Activated naive CD8-positive, alpha-beta T cell (primary cell): ENCODE results near the gene RBM47.
A peak's percentile ranks its signal among the peaks of the same experiment; 100 is the strongest.
"Not testable (repeated sequence)": the region's sequence is repeated elsewhere in the genome, so short reads cannot be mapped to it uniquely, and the experiment has no call there.

Source experiments
- H3K27ac Mint-ChIP-seq: one replicate; pipeline ENCODE4 v1.8.0; 2021; ENCODE audit warnings: mixed read lengths
- H3K27me3 Mint-ChIP-seq: one replicate; pipeline ENCODE4 v1.8.0; 2021; ENCODE audit warnings: mixed read lengths
- H3K36me3 Mint-ChIP-seq: one replicate; pipeline ENCODE4 v1.8.0; 2021; ENCODE audit warnings: mixed read lengths
- H3K4me1 Mint-ChIP-seq: one replicate; pipeline ENCODE4 v1.8.0; 2021; ENCODE audit warnings: low read depth, mixed read lengths
- H3K4me3 Mint-ChIP-seq: one replicate; pipeline ENCODE4 v1.8.0; 2021; ENCODE audit warnings: mild to moderate bottlenecking, mixed read lengths
- H3K9me3 Mint-ChIP-seq: one replicate; pipeline ENCODE4 v1.8.0; 2021; ENCODE audit warnings: low read depth, mixed read lengths

RBM47 gene

DNA sequence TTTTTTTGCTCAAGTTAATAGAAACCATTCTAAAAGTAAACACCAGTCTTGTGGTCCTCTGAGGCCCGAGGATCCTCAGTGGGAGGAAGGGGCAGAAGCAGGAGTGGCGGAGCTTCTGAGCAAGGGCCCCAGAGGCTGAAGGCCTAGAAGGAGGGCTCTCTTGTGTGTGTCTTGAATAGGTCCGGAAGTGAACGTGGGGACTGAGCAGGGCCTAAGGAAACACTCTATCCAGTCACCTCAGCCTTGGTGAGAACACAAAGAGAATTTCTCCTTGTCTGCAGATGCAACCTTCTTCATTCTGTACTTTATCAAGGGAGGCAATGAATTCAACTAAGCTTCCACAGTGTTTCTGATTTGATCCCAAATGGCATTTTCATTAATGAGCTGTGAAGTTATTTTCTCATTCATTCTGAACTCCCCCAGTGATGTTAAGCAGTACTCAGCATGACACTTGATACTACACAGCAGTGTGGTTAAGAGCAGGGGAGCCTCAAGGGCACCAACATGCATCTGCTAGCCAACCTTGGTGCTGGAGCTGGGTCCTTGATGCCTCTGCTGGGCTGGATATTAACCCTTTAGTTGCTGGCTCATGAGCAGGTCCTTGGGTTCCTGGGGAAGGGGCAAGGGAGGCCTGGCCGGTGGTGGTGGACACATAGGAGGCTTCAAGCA, 64.7 kb downstream of the RBM47 start:
- Mint-ChIP-seq H3K9me3 (no peaks in the 10 kb centered on the region), H3K36me3 (no peaks in the 10 kb centered on the region), H3K4me1 (no peaks in the 10 kb centered on the region), H3K27me3 (no peaks in the 10 kb centered on the region), H3K27ac (no peak overlapping the region), H3K4me3 (no peak overlapping the region)

DNA sequence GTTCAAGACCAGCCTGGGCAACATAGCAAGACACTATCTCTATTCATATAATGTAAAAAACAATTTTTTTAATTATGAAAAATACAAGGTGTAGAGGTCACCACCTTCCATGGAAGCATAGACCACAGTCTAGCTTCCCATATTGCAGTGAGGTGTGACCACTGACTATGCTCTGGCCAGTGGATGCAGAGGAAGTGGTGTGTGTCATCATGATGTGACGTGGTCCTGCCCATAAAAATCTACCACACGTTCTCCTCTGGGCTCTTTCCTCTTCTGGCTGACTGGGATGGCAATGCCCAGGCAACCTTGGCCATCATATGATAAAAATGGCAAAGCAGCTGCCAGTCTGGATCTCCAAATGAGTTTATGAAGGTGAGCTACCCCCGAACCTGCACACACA, 65.7 kb downstream of the RBM47 start:
- no peaks in the 10 kb centered on the region for H3K4me1 Mint-ChIP-seq

DNA sequence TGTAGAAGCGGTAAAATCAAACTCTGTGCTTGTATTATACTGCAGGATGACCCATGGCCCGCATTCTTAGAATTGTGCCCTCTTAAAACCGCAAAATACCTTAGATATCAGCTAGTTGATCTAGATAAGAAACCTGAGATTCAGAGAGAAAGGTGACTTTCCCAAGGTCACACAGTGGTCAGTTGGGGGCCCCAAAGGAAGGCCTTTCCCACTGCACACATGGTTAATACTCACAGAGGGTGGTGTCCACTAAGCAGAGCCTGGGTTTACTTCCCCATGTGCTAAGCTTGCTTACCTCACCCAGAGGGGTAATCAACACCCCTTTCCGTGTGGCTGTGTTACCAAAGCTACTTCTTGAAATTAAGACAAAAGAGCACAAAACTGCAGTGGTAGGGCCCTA, 66.3 kb downstream of the RBM47 start:
- Mint-ChIP-seq H3K4me3 (no peak overlapping the region), H3K36me3 (no peaks in the 10 kb centered on the region), H3K9me3 (no peaks in the 10 kb centered on the region), H3K4me1 (no peaks in the 10 kb centered on the region), H3K27ac (no peak overlapping the region), H3K27me3 (no peaks in the 10 kb centered on the region)

More for the DNA sequence above, 65.7 kb downstream of the RBM47 start:
- H3K27me3 Mint-ChIP-seq: no peaks in the 10 kb centered on the region
- H3K27ac Mint-ChIP-seq: no peak overlapping the region
- H3K9me3 Mint-ChIP-seq: no peaks in the 10 kb centered on the region
- H3K4me3 Mint-ChIP-seq: no peak overlapping the region
- no peaks in the 10 kb centered on the region for H3K36me3 Mint-ChIP-seq

DNA sequence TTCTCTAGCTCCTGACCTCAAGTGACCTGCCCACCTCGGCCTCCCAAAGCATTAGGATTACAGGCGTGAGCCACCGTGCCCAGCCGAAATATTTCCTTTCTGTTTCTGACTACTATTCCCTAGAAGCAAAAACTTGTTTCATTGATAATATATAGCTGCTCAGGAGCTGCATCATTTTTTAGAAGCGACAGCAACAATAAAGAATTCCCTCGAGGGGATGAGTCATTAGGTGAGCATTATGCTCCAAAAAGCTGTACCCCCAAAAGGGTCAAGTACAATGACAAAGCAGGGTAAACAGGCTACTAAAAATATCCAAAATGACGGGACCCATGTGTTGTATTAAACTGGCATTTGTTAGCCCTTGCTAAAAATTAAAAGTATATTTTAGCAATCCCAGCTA, 67.0 kb downstream of the RBM47 start:
- no peak overlapping the region for H3K4me3 Mint-ChIP-seq
- H3K27me3 Mint-ChIP-seq: no peaks in the 10 kb centered on the region
- H3K4me1 Mint-ChIP-seq: no peaks in the 10 kb centered on the region
- no peak overlapping the region for H3K27ac Mint-ChIP-seq
- no peaks in the 10 kb centered on the region for H3K9me3 Mint-ChIP-seq
- H3K36me3 Mint-ChIP-seq: no peaks in the 10 kb centered on the region

DNA sequence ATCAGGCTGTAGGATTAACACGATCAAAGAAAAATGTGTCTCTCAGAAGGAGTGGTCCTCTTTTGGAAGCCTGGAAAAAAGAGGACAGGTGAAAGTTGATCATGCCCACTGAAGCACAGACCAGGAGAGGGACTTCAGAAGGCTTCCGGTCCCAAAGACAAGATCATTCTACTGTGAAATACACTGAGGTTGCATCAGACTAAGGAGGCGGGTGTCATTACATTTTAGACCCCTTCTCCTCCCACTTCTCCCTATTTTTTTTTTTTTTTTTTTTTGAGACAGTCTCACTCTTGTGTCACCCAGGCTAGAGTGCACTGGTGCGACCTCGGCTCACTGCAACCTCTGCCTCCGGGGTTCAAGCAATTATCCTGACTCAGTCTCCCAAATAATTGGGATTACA, 67.5 kb downstream of the RBM47 start:
- Mint-ChIP-seq H3K27ac (no peak overlapping the region), H3K36me3 (no peaks in the 10 kb centered on the region), H3K4me1 (no peaks in the 10 kb centered on the region), H3K4me3 (no peak overlapping the region), H3K27me3 (no peaks in the 10 kb centered on the region), H3K9me3 (no peaks in the 10 kb centered on the region)

DNA sequence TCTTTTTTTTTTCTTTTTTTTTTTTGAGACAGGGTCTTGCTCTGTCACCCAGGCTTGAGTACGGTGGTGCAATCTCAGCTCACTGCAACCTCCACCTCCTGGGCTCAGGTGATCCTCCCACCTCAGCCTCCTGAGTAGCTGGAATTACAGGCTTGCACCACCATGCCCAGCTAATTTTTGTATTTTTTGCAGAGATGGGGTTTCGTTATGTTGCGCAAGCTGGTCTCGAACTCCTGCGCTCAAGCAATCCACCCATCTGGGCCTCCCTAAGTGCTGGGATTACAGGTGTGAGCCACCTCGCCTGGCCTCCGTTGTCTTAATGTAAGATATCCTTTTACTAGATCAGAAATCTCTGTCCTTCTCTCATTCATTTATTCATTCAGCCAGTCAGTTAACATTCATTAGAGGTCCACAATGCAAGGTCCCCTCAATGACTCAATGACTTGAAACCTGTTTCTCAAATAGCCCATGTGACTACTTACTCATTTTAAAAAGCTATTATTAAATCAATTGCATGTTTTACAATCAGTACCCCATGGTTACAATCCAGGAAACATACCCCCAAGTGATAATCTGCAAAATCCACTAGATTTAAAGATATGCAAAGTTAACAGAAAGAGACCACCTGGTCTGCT, 68.0 kb downstream of the RBM47 start:
- H3K9me3 Mint-ChIP-seq, H3K4me1 Mint-ChIP-seq, H3K27me3 Mint-ChIP-seq, H3K36me3 Mint-ChIP-seq, H3K4me3 Mint-ChIP-seq, H3K27ac Mint-ChIP-seq: not testable (repeated sequence)

DNA sequence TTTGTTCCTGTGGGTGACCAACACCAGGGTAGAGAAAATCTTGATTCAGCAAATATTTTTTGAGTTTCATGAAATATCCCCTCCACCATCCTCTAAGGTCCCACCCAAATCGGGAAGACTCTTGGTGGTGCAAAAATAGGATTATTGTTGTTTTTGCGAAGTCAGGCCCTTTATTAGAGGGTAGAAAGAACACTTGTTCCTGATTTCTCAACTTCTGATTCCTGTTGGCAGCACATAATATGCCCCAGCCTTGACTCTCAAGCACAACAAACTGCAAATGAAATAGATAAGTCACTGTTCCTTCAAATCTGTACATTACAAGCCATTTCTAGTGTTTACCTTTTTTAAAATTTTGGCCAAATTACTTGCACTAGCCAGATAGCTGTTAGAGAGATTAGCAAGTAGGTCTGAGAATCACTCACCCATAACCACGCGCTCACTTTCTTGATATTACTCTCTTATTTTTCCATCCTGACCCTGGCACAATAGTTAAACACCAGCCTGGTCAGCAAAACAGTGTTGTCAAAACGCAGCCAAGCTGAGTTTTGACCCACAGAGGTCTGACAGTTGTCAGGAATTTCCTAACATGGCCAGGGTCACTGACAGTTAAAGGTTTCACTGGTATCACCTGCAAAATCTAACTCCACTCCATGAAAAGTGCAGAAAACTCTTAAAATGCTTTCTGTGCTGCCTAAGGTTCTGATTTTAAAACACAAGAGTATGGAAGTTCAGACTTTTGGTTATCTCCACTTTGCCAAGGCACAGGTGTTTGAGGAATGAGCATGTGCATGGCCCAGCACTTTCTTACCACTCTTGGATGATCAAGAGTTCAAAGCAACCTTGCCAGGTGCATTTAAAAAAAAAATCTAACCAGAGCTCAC, 69.8 kb downstream of the RBM47 start:
- H3K36me3 Mint-ChIP-seq: no peaks in the 10 kb centered on the region
- H3K4me1 Mint-ChIP-seq: no peaks in the 10 kb centered on the region
- no peaks in the 10 kb centered on the region for H3K27me3 Mint-ChIP-seq
- H3K27ac Mint-ChIP-seq: no peak overlapping the region
- H3K9me3 Mint-ChIP-seq: no peaks in the 10 kb centered on the region
- no peak overlapping the region for H3K4me3 Mint-ChIP-seq

DNA sequence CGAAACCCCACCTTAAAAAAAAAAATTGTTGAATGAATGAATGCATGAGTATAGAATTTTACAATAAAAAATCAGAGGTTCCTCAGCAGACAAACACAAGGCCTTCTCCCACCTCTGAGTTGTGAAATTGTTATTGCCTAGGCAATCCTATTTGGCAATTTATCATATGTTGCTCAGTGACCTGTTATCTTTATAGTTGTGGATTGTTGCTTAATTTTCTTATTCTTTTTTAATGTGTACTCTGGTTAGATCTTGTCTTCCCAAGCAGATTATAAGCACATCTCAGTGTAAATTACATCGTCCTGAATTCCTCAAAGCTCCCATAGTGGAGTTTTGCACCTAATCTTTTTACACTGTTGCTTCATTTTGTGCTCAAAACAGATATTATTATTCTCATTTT, 71.9 kb downstream of the RBM47 start:
- Mint-ChIP-seq H3K27ac (no peak overlapping the region), H3K27me3 (no peaks in the 10 kb centered on the region), H3K4me1 (peaks cover under 1% of the 10 kb centered on the region), H3K36me3 (no peaks in the 10 kb centered on the region), H3K4me3 (no peak overlapping the region), H3K9me3 (no peaks in the 10 kb centered on the region)

DNA sequence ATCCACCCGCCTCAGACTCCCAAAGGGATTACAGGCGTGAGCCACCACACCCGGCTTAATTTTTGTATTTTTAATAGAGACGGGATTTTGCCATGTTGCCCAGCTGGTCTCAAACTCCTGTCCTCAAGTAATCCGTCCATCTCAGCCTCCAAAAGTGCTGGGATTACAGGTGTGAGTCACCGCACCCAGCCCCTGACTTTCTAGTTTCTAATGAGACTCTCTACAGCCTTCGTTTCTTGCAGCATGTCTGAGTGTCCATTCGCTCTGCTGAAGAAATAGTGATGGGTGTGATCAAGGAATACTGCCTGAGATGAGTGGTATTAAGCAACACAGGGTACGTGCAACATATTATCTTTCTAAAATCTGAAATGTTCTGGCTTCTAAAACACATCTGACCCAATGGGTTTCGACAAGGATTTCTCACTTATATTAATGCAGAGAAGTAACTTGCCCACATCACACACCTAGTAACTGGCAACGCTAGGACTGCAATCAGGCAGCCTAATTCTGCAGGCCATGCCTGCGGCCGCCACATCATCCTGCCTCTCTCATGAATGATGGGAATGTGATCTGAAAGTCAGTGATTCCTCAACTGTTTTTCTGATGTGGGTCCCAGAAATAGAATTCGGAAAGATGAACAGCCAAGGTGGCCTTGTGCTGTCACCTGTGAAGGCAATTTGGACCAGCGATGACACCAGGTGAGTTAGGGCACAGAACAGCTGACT, 74.3 kb downstream of the RBM47 start:
- no peaks in the 10 kb centered on the region for H3K36me3 Mint-ChIP-seq
- peaks cover 21% of the 10 kb centered on the region for H3K4me1 Mint-ChIP-seq
- no peaks in the 10 kb centered on the region for H3K27me3 Mint-ChIP-seq
- H3K9me3 Mint-ChIP-seq: no peaks in the 10 kb centered on the region
- no peak overlapping the region for H3K4me3 Mint-ChIP-seq
- no peak overlapping the region for H3K27ac Mint-ChIP-seq

DNA sequence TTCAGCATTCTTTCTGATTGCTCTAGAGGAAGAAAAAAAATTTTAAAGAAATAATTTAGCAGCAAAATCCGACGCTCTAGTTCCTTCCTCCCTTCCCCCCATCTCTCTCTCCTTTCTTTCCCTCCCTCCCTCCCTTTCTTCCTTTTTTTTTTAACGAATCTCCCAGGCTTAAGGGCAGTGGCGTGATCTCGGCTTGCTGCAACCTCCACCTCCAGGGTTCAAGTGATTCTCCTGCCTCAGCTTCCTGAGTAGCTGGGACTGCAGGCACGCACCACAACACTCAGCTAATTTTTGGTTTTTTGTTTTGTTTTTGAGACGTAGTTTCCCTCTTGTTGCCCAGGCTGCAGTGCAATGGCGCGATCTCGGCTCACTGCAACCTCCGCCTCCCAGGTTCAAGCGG, 75.0 kb downstream of the RBM47 start:
- not testable (repeated sequence) for H3K36me3 Mint-ChIP-seq, H3K27ac Mint-ChIP-seq, H3K9me3 Mint-ChIP-seq, H3K4me3 Mint-ChIP-seq, H3K27me3 Mint-ChIP-seq
- H3K4me1 Mint-ChIP-seq: peaks cover 24% of the 10 kb centered on the region

DNA sequence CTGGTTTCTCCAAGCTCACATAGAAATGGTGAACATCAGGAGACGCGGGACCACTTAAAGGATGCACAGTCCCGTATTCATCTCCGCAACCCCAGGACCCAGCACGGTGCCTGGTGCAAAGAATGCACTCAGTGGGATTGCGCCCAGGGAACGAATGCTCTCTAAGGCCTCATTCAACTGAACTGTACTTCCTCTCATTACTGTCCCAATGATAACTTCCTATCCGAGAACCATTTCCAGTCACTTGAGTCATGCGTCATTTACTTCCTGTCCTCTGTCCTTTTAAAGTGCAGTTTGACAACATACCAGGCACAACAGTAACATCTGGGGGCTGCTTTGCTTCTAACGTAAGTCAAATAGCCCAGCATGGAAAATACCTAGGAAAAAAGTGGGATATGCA, 75.7 kb downstream of the RBM47 start:
- Mint-ChIP-seq H3K4me1 (peaks cover 24% of the 10 kb centered on the region), H3K9me3 (no peaks in the 10 kb centered on the region), H3K27me3 (no peaks in the 10 kb centered on the region), H3K36me3 (no peaks in the 10 kb centered on the region), H3K4me3 (no peak overlapping the region), H3K27ac (no peak overlapping the region)

DNA sequence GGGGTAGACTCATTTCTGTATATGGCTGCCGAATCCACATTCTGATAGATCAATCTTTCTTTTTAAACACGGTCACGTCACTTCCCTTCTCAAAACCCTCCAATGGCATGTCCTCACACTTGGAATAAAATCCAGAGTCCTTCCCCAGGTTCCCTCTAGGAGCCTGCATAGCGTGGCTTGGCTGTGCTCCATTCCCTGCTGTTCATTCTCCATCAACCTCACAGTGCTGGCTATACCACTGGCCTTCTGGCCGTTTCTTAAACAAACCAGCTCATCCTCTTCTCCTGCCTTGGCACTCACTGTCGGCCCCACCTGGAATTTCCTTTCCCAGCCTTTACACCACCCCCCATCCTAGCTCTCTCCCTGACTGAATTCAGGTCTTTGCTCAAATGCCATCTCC, 77.1 kb downstream of the RBM47 start:
- Mint-ChIP-seq H3K4me1 (peaks cover 24% of the 10 kb centered on the region), H3K27me3 (no peaks in the 10 kb centered on the region), H3K9me3 (no peaks in the 10 kb centered on the region), H3K27ac (no peak overlapping the region), H3K36me3 (no peaks in the 10 kb centered on the region), H3K4me3 (no peak overlapping the region)

DNA sequence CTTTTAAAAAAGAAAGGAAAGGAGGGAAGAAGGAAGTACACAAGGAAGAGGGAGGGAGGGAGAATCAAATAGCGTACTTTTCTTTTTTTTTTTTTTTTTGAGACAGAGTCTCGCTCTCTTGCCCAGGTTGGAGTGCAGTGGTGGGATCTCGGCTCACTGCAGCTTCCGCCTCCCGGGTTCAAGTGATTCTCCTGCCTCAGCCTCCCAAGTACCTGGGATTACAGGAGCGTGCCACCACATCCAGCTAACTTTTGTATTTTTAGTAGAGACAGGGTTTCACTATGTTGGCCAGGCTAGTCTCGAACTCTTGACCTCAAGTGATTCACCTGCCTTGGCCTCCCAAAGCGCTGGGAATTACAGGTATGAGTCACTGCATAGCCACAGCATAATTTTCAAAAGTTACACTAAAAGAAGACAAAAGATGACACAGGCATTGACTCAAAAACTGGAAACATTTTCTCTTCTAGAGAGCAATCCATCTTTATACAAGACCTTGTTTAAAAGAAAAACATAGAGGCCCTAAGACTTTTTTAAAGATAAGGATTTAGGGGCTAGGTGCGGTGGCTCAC, 78.0 kb downstream of the RBM47 start:
- not testable (repeated sequence) for H3K27me3 Mint-ChIP-seq, H3K36me3 Mint-ChIP-seq, H3K9me3 Mint-ChIP-seq
- Mint-ChIP-seq H3K27ac (peak overlapping the region; percentile 89), H3K4me3 (peak overlapping the region; percentile 82), H3K4me1 (peaks cover 24% of the 10 kb centered on the region)

DNA sequence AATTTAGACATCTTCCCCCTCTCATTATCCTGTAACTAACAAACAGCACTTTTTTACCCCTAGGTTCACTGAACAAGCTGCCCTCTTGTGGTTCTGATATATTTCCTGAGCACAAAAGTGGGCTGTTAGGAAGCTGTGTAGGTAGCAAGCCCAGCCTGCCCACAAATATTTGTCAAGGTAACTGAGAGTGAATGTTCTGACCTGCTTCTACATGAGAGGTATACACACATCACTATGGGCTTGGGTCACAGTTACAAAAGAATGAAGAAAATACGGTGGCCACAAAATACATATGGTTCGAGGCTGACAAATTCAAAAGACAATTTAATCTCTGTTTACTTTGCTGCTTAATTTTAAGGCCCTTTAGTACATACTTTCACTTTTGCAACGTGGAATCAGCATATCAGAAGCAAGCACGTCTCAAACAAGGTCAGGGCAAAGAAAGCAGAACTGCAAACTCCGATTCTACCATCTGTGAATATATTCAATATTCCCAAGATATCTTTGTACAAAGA, 78.7 kb downstream of the RBM47 start:
- Mint-ChIP-seq H3K27ac (peak overlapping the region; percentile 89), H3K36me3 (no peaks in the 10 kb centered on the region), H3K4me3 (peak overlapping the region; percentile 82), H3K4me1 (peaks cover 24% of the 10 kb centered on the region), H3K9me3 (no peaks in the 10 kb centered on the region), H3K27me3 (no peaks in the 10 kb centered on the region)
